DLD1 (cell line): ENCODE measurements around the gene MARCO.
"Not testable (repeated sequence)": the region's sequence is repeated elsewhere in the genome, so short reads cannot be mapped to it uniquely, and the experiment has no call there.

Experiments
- in situ Hi-C: cut with HindIII; loops from 2 replicates; pipeline ENCODE4 v1.10.0; 2017; ENCODE audit warnings: low sequenced_read_pairs

The MARCO gene

GRCh38 chr2:119003856-119004255, 61.9 kb downstream of the MARCO start:
- in situ Hi-C loops: not testable (repeated sequence)

- in situ Hi-C loops: no loop called here
Measured at GRCh38 chr2:119004602-119005001, 62.6 kb downstream of the MARCO start.

GRCh38 chr2:119005051-119005450, 63.1 kb downstream of the MARCO start:
- in situ Hi-C loops: no loop called here

- in situ Hi-C loops: no loop called here
Measured at GRCh38 chr2:119005555-119005954, 63.6 kb downstream of the MARCO start.

GRCh38 chr2:119006441-119006840, 64.4 kb downstream of the MARCO start:
- in situ Hi-C loops: no loop called here

GRCh38 chr2:119008108-119008507, 66.1 kb downstream of the MARCO start:
- in situ Hi-C loops: no loop called here

- in situ Hi-C loops: no loop called here
Measured at GRCh38 chr2:119009110-119009509, 67.1 kb downstream of the MARCO start.

- in situ Hi-C loops: no loop called here
Measured at GRCh38 chr2:119010336-119010735, 68.3 kb downstream of the MARCO start.

GRCh38 chr2:119011162-119011909, 69.3 kb downstream of the MARCO start:
- in situ Hi-C loops: no loop called here

GRCh38 chr2:119011910-119012209, 69.9 kb downstream of the MARCO start:
- in situ Hi-C loops: no loop called here

- in situ Hi-C loops: no loop called here
Measured at GRCh38 chr2:119012345-119013301, 70.6 kb downstream of the MARCO start.

GRCh38 chr2:119013671-119014070, 71.7 kb downstream of the MARCO start:
- in situ Hi-C loops: no loop called here

- in situ Hi-C loops: no loop called here
Measured at GRCh38 chr2:119015845-119016244, 73.9 kb downstream of the MARCO start.

- in situ Hi-C loops: no loop called here
Measured at GRCh38 chr2:119019521-119019920, 77.5 kb downstream of the MARCO start.

GRCh38 chr2:119022678-119023077, 80.7 kb downstream of the MARCO start:
- in situ Hi-C loops: no loop called here

GRCh38 chr2:119023534-119023933, 81.5 kb downstream of the MARCO start:
- in situ Hi-C loops: no loop called here

- in situ Hi-C loops: no loop called here
Measured at GRCh38 chr2:119024152-119024551, 82.2 kb downstream of the MARCO start.

GRCh38 chr2:119024568-119024967, 82.6 kb downstream of the MARCO start:
- in situ Hi-C loops: no loop called here

GRCh38 chr2:119025013-119025412, 83.0 kb downstream of the MARCO start:
- in situ Hi-C loops: no loop called here

GRCh38 chr2:119025762-119026351, 83.9 kb downstream of the MARCO start:
- in situ Hi-C loops: no loop called here

GRCh38 chr2:119026890-119027289, 84.9 kb downstream of the MARCO start:
- in situ Hi-C loops: no loop called here
